ENCODE results near the gene VPS35L. TPM values are rescaled to one million over a fixed set of nuclear protein-coding genes. Genes with fewer than 3 reads are reported as not detected.

The VPS35L gene
- total and polyA plus RNA-seq, 2 experiments from 2014 or later, result 48.0 to 54.6 TPM

GRCh38 chr16:19567560-19567959 lies 12.1 kb downstream of the VPS35L start (continued):
- TF ChIP-seq REST (IDR thresholded peaks at IDR 0.05; ENCODE audit: unreplicated experiment) (no peak), EZH2phosphoT487 (IDR thresholded peaks at IDR 0.05; ENCODE audit: unreplicated experiment) (no peak), POLR2AphosphoS5 (IDR thresholded peaks at IDR 0.05; ENCODE audit: low read depth) (no peak), EZH2 (IDR thresholded peaks at IDR 0.05; ENCODE audit: low read depth, unreplicated experiment) (no peak), CTCF (conservative IDR thresholded peaks at IDR 0.05; ENCODE audit: low read depth in 2 of 2) (no peak), CREB1 (CRISPR knock-in tag; IDR thresholded peaks at IDR 0.05; ENCODE audit: low read depth) (no peak), NANOG (IDR thresholded peaks at IDR 0.05; ENCODE audit: borderline replicate concordance) (no peak), JUNB (IDR thresholded peaks at IDR 0.05; ENCODE audit: unreplicated experiment) (no peak)
- TF ChIP-seq, protein P1, sequence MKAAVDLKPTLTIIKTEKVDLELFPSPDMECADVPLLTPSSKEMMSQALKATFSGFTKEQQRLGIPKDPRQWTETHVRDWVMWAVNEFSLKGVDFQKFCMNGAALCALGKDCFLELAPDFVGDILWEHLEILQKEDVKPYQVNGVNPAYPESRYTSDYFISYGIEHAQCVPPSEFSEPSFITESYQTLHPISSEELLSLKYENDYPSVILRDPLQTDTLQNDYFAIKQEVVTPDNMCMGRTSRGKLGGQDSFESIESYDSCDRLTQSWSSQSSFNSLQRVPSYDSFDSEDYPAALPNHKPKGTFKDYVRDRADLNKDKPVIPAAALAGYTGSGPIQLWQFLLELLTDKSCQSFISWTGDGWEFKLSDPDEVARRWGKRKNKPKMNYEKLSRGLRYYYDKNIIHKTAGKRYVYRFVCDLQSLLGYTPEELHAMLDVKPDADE (IDR thresholded peaks at IDR 0.05), result no peak

DNA sequence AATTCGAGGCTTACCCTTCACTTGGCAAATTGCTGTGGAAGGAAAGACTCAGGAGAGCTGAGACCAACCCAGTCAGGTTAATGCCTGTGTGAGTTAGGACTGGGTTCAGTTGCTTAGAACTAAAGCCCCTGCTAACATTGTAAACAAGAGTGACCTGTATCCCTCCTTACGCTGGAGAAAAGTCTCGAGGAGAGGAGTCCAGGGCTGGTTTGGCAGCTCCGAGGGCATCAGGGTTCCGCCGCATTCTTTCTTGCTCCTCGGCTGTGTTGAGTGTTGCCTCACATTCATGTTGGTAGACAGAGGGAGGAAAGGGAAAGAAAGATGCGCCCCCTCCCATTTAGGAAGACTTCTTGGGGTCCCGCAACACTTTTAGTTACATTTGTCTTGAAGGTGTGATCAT lies 18.5 kb downstream of the VPS35L start:
- no peaks in the 10 kb centered on the region for H3K9me2 ChIP-seq (ENCODE audit: insufficient read depth)
- ATAC-seq, result no peak
- H3K36me3 ChIP-seq (ENCODE audit: insufficient read depth), result peaks cover 37% of the 10 kb centered on the region
- peak overlapping the region; percentile 4; the same call in 1 of the 2 replicates for H3K27ac Mint-ChIP-seq
- no peak overlapping the region for H2AFZ ChIP-seq
- no peak overlapping the region for H3K4me3 ChIP-seq
- no peaks in the 10 kb centered on the region; the same call in 1 of the 2 replicates for H4K20me1 ChIP-seq (replicated peaks; ENCODE audit: insufficient read depth)
- H3K4me1 Mint-ChIP-seq, result no peaks in the 10 kb centered on the region
- no peak for DNase-seq (ENCODE audit: low spot score)
- no peaks in the 10 kb centered on the region for H3K9me3 Mint-ChIP-seq
- H3K4me2 ChIP-seq, result no peak overlapping the region
- no peak overlapping the region for H3K4me3 Mint-ChIP-seq
- H3K27me3 Mint-ChIP-seq (ENCODE audit: insufficient read depth, low read depth, poor library complexity), result no peaks in the 10 kb centered on the region
- H3K36me3 Mint-ChIP-seq (ENCODE audit: low read depth), result peaks cover 71% of the 10 kb centered on the region
- H3K79me2 ChIP-seq (replicated peaks; ENCODE audit: insufficient read depth), result no peaks in the 10 kb centered on the region
- H3K4me1 ChIP-seq (ENCODE audit: insufficient read depth), result no peaks in the 10 kb centered on the region
- no peaks in the 10 kb centered on the region for H3F3A ChIP-seq (replicated peaks; ENCODE audit: low read depth)
- H3K27ac ChIP-seq (ENCODE audit: low read depth), result no peak overlapping the region
- no peaks in the 10 kb centered on the region for H3K27me3 ChIP-seq (ENCODE audit: insufficient read depth)
- TF ChIP-seq CTCF (conservative IDR thresholded peaks at IDR 0.05; ENCODE audit: low read depth in 2 of 2), result no peak
- no peak for TF ChIP-seq ZNF462 (CRISPR knock-in tag; IDR thresholded peaks at IDR 0.05)
- no peak for TF ChIP-seq STAT1 (IDR thresholded peaks at IDR 0.05; ENCODE audit: unreplicated experiment)
